HL-60 (cell line): ENCODE measurements around the gene CDH2.
A peak's percentile ranks its signal among the peaks of the same experiment; 100 is the strongest.

Experiments
- DNase-seq, 2 experiments: peaks; one replicate each; pipeline ENCODE4 v3.0.0-alpha.2; 2010 to 2020; ENCODE audit warnings: low read depth in 1 of 2, low spot score in 1 of 2
- H3K27ac ChIP-seq: fragments of 250-450 bp; sonication (Bioruptor Pico); replicated peaks from 2 replicates; pipeline ENCODE4 v1.5.1; 2020; ENCODE audit warnings: mild to moderate bottlenecking, moderate library complexity
- H3K27me3 ChIP-seq: fragments of 250-450 bp; sonication (Bioruptor Pico); 2 replicates; pipeline ENCODE4 v1.5.1; 2021; ENCODE audit warnings: mild to moderate bottlenecking, moderate library complexity; ENCODE audit not compliant: insufficient read depth, poor library complexity, severe bottlenecking
- H3K4me3 ChIP-seq: replicated peaks from 2 replicates; pipeline ENCODE4 v1.5.1; 2011; ENCODE audit warnings: mild to moderate bottlenecking, control low read depth, low read length; ENCODE audit not compliant: insufficient read depth
- GABPA ChIP-seq: IDR thresholded peaks from 2 replicates; pipeline ENCODE4 v1.6.1; 2012; ENCODE audit warnings: low read depth
- POLR2AphosphoS5 ChIP-seq: IDR thresholded peaks from 2 replicates; pipeline ENCODE4 v1.6.1; 2012; ENCODE audit warnings: low read depth
- SPI1 ChIP-seq: IDR thresholded peaks from 2 replicates; pipeline ENCODE4 v1.6.1; 2012; ENCODE audit warnings: low read depth, mild to moderate bottlenecking, borderline replicate concordance
- TF ChIP-seq, protein P1 (sequence below): IDR thresholded peaks from 2 replicates; pipeline ENCODE4 v1.6.1; 2012; ENCODE audit warnings: low read depth; ENCODE audit not compliant: insufficient replicate concordance
- TF ChIP-seq, protein P2 (sequence below): IDR thresholded peaks from one replicate; pipeline ENCODE4 v1.5.1; 2011; ENCODE audit warnings: low read length, control low read depth, inconsistent platforms; ENCODE audit not compliant: insufficient read depth

Gene CDH2

DNA sequence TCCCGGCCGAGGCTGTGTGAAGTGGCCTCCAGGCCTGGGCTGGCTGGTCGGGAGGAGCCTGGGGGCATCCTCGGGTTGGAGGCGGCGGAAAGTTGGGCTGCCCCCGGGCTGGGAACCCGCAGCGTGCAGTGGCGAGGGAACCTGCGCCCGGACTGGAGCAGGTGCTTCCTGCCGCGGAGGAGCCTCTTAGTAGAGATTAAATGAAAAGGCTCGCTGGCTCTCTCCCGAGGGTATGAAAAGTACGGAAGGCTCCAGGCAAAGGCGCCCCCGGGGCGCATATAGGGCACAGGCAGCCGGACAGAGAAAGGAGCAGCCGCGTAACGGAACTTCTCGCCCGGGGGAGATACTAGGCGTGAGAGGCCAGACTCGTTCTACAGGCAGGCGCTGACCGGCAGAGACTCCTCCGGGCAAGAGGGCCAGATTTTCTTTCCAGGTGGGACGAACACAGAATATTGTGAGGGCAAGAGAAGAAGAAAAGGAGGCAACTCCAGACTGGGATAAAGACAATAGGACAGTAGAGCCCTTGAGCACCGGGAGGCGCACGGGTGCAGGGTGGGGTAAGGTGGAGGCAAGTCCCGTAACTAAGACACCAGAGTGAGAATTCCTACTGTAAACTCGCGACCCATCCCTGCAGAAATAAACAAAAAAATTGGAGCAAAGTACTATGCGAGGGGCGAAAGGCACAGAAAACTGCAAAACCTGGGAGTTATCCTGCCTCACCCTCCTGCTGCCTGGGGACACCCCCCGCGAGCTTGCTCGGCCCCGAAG is 816 bp downstream of the CDH2 start:
- Histone ChIP-seq H3K4me3 (no peak overlapping the region), H3K27me3 (peaks cover 60% of the 10 kb centered on the region), H3K27ac (no peak overlapping the region)
- no peak for TF ChIP-seq SPI1
- TF ChIP-seq POLR2AphosphoS5 = no peak
- TF ChIP-seq GABPA = no peak
- TF ChIP-seq, protein P1, sequence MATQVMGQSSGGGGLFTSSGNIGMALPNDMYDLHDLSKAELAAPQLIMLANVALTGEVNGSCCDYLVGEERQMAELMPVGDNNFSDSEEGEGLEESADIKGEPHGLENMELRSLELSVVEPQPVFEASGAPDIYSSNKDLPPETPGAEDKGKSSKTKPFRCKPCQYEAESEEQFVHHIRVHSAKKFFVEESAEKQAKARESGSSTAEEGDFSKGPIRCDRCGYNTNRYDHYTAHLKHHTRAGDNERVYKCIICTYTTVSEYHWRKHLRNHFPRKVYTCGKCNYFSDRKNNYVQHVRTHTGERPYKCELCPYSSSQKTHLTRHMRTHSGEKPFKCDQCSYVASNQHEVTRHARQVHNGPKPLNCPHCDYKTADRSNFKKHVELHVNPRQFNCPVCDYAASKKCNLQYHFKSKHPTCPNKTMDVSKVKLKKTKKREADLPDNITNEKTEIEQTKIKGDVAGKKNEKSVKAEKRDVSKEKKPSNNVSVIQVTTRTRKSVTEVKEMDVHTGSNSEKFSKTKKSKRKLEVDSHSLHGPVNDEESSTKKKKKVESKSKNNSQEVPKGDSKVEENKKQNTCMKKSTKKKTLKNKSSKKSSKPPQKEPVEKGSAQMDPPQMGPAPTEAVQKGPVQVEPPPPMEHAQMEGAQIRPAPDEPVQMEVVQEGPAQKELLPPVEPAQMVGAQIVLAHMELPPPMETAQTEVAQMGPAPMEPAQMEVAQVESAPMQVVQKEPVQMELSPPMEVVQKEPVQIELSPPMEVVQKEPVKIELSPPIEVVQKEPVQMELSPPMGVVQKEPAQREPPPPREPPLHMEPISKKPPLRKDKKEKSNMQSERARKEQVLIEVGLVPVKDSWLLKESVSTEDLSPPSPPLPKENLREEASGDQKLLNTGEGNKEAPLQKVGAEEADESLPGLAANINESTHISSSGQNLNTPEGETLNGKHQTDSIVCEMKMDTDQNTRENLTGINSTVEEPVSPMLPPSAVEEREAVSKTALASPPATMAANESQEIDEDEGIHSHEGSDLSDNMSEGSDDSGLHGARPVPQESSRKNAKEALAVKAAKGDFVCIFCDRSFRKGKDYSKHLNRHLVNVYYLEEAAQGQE = no peak
- TF ChIP-seq, protein P2, sequence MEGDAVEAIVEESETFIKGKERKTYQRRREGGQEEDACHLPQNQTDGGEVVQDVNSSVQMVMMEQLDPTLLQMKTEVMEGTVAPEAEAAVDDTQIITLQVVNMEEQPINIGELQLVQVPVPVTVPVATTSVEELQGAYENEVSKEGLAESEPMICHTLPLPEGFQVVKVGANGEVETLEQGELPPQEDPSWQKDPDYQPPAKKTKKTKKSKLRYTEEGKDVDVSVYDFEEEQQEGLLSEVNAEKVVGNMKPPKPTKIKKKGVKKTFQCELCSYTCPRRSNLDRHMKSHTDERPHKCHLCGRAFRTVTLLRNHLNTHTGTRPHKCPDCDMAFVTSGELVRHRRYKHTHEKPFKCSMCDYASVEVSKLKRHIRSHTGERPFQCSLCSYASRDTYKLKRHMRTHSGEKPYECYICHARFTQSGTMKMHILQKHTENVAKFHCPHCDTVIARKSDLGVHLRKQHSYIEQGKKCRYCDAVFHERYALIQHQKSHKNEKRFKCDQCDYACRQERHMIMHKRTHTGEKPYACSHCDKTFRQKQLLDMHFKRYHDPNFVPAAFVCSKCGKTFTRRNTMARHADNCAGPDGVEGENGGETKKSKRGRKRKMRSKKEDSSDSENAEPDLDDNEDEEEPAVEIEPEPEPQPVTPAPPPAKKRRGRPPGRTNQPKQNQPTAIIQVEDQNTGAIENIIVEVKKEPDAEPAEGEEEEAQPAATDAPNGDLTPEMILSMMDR = no peak
- no peak for DNase-seq

DNA sequence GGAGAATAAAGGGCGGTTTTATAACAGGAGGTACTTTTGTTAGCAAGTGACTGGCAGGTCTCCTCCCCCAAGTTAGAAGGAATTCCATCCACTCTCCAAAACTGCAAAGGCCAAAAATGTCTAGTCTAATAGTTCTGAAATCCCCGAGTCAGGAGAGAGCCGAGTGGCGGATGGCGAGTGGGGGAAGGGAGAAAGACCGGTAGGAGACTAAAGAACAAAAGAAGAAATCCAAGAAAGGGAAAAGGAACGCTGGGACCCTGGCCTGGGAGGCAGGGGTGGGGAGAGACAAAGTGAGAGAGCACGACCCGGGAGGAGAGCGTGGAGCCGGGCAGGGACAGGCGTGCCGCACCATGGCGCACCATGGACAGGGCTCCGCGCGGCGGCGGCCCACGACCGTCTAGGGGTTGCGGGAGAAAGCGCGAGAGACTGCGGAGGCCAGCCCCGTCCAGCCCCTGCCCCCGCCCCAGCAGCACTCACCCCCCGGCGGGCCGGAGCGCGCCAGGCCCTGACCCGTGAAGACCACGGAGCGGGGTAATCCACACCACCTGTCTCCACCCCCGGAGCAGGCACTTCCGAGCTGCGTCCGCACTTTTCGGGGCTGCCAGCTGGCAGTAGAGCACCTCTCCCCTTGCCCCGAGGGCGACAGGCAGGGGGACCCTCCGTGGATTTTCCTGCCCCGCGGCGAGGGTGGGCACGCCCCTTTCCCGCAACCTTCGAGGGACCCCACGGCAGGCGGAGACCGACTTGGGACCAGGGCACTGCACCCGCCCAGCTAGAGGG is 1.6 kb downstream of the CDH2 start:
- peaks cover 57% of the 10 kb centered on the region for H3K27me3 ChIP-seq
- no peak for DNase-seq
- no peak overlapping the region for H3K27ac ChIP-seq
- TF ChIP-seq GABPA (no peak), SPI1 (no peak), POLR2AphosphoS5 (no peak)
- TF ChIP-seq, protein P1 = peak; percentile 79
- no peak overlapping the region for H3K4me3 ChIP-seq

DNA sequence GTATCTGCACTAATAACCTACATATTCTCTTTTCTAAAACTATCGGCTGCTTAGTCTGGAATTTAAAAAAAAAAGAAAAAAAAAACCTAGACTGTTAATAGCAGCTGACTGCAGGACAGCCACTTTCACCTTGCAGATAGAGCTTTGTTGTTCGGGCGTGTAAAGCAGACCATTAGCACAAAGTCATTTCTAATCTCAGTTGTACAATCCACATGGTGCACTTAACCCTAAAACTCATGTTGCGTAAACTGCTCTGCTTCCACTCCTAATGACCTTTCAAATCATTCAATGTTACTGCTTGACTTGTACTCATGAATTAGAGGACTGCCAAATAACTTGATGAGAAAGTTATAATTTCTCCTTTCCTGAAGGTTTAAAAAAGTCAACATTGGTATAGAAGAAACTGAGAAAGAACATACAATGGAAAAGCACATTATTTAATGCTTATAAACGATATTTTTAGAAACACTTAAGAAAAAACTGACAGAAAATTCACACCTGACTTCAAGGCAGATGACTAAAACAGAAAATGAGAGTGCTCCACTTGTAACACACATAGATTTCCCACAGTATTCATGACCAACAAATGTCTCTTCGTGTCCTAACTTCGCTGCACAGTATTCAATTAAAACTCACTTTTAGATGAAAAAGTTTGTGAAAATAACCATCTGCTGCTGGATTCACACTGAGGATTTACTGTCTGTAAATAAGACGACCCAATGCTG is 2.6 kb downstream of the CDH2 start:
- no peak for TF ChIP-seq GABPA
- H3K4me3 ChIP-seq = no peak overlapping the region
- H3K27ac ChIP-seq = no peak overlapping the region
- DNase-seq = no peak
- H3K27me3 ChIP-seq = peaks cover 48% of the 10 kb centered on the region

DNA sequence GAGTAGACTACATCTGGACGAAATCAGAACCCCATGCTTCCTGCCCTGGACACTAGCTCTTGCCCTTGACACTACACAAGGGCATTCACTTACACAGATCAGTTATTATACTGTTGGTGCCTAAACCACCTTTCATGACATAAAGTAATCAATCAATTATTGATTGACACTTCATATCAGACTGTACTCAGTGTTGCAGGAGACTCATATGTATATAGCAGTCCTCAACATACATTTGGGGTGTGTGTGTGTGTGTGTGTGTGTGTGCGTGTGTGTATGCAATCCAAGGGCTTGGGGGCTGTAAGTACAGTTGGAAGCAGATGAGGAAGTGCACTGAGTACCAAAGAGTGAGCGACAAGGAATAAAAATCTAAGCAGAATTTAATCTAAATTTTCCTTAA is 5.1 kb downstream of the CDH2 start:
- Histone ChIP-seq H3K27ac (no peak overlapping the region), H3K27me3 (peaks cover 27% of the 10 kb centered on the region), H3K4me3 (no peak overlapping the region)
- no peak for DNase-seq
- TF ChIP-seq, protein P1 = no peak
- TF ChIP-seq, protein P2 = no peak
- TF ChIP-seq SPI1 (no peak), POLR2AphosphoS5 (no peak), GABPA (no peak)
